GM04503 (cell line): ENCODE results near the gene PXYLP1.
"Not testable (repeated sequence)": the region's sequence is repeated elsewhere in the genome, so short reads cannot be mapped to it uniquely, and the experiment has no call there.

ENCODE experiments used
- DNase-seq: peaks from one replicate; pipeline ENCODE4 v3.0.0-alpha.2; 2012; ENCODE audit warnings: low read depth

The PXYLP1 gene

GRCh38 chr3:141231101-141231951 lies at the start of gene PXYLP1:
PXYLP1 (plus strand) TSS chr3:141231825; CDS start chr3:141260176, 28,351 bp downstream.
- DNase-seq, result peak; percentile 33

GRCh38 chr3:141183606-141184005 lies 48.0 kb upstream of the PXYLP1 start:
- DNase-seq, result no peak

GRCh38 chr3:141184430-141184829 lies 47.2 kb upstream of the PXYLP1 start:
- DNase-seq, result no peak

GRCh38 chr3:141191097-141191749 lies 40.4 kb upstream of the PXYLP1 start:
- peak; percentile 5 for DNase-seq

GRCh38 chr3:141192345-141192744 lies 39.3 kb upstream of the PXYLP1 start:
- DNase-seq, result peak; percentile 59

- no peak for DNase-seq
Observed at GRCh38 chr3:141193066-141193830, 38.4 kb upstream of the PXYLP1 start.

- no peak for DNase-seq
Observed at GRCh38 chr3:141201122-141201521, 30.5 kb upstream of the PXYLP1 start.

- no peak for DNase-seq
Observed at GRCh38 chr3:141202682-141203081, 28.9 kb upstream of the PXYLP1 start.

- DNase-seq, result no peak
Observed at GRCh38 chr3:141203866-141204265, 27.8 kb upstream of the PXYLP1 start.

GRCh38 chr3:141204343-141204742 lies 27.3 kb upstream of the PXYLP1 start:
- DNase-seq, result no peak

- DNase-seq, result not testable (repeated sequence)
Observed at GRCh38 chr3:141211306-141211705, 20.3 kb upstream of the PXYLP1 start.

- no peak for DNase-seq
Observed at GRCh38 chr3:141212101-141212500, 19.5 kb upstream of the PXYLP1 start.

GRCh38 chr3:141212555-141212954 lies 19.1 kb upstream of the PXYLP1 start:
- DNase-seq, result no peak

- no peak for DNase-seq
Observed at GRCh38 chr3:141216975-141217374, 14.7 kb upstream of the PXYLP1 start.

- DNase-seq, result no peak
Observed at GRCh38 chr3:141217389-141217788, 14.2 kb upstream of the PXYLP1 start.

- no peak for DNase-seq
Observed at GRCh38 chr3:141218162-141218835, 13.3 kb upstream of the PXYLP1 start.

GRCh38 chr3:141218926-141219325 lies 12.7 kb upstream of the PXYLP1 start:
- no peak for DNase-seq

GRCh38 chr3:141223673-141224166 lies 7.9 kb upstream of the PXYLP1 start:
- no peak for DNase-seq

GRCh38 chr3:141225939-141226338 lies 5.7 kb upstream of the PXYLP1 start:
- no peak for DNase-seq

- no peak for DNase-seq
Observed at GRCh38 chr3:141227216-141227615, 4.4 kb upstream of the PXYLP1 start.

GRCh38 chr3:141227752-141228151 lies 3.9 kb upstream of the PXYLP1 start:
- no peak for DNase-seq

GRCh38 chr3:141228395-141228794 lies 3.2 kb upstream of the PXYLP1 start:
- DNase-seq, result no peak
